HG03342 (cell line): ENCODE data around the gene IKZF4.
"Not testable (repeated sequence)": the region's sequence is repeated elsewhere in the genome, so short reads cannot be mapped to it uniquely, and the experiment has no call there.

Experiments used
- ATAC-seq: cut with Tn5 transposase; IDR thresholded peaks from one replicate; pipeline ENCODE4 v1.9.1; 2021; ENCODE audit warnings: mild to moderate bottlenecking, moderate library complexity; ENCODE audit not compliant: unreplicated experiment

The IKZF4 gene

GRCh38 chr12:56020423-56021184 lies at the start of gene IKZF4:
IKZF4 (plus strand) TSS chr12:56021043; CDS start chr12:56021494, 451 bp downstream.
- ATAC-seq = no peak

- no peak for ATAC-seq
Observed at GRCh38 chr12:55972042-55972441, 48.8 kb upstream of the IKZF4 start.

- no peak for ATAC-seq
Observed at GRCh38 chr12:55972456-55972855, 48.4 kb upstream of the IKZF4 start.

GRCh38 chr12:55972911-55973598 lies 47.8 kb upstream of the IKZF4 start:
- no peak for ATAC-seq

GRCh38 chr12:55973599-55974307 lies 47.1 kb upstream of the IKZF4 start, which contains the start of gene RAB5B:
RAB5B (plus strand) TSS chr12:55974078; CDS start chr12:55986961, 12,883 bp downstream.
- peak; percentile 91 for ATAC-seq

GRCh38 chr12:55974308-55974730 lies 46.5 kb upstream of the IKZF4 start:
- peak; percentile 4 for ATAC-seq

GRCh38 chr12:55978393-55978792 lies 42.5 kb upstream of the IKZF4 start:
- no peak for ATAC-seq

GRCh38 chr12:55979069-55979468 lies 41.8 kb upstream of the IKZF4 start:
- ATAC-seq = no peak

GRCh38 chr12:55981882-55982281 lies 39.0 kb upstream of the IKZF4 start:
- ATAC-seq = not testable (repeated sequence)

- ATAC-seq = peak; percentile 88
Observed at GRCh38 chr12:55982319-55982936, 38.4 kb upstream of the IKZF4 start.

GRCh38 chr12:55983232-55983842 lies 37.5 kb upstream of the IKZF4 start:
- no peak for ATAC-seq

GRCh38 chr12:55984861-55985260 lies 36.0 kb upstream of the IKZF4 start:
- ATAC-seq = no peak

GRCh38 chr12:55985341-55985740 lies 35.5 kb upstream of the IKZF4 start:
- ATAC-seq = no peak

GRCh38 chr12:55985976-55986375 lies 34.9 kb upstream of the IKZF4 start:
- not testable (repeated sequence) for ATAC-seq

GRCh38 chr12:55991110-55991509 lies 29.7 kb upstream of the IKZF4 start:
- no peak for ATAC-seq

- ATAC-seq = no peak
Observed at GRCh38 chr12:55993230-55993853, 27.5 kb upstream of the IKZF4 start.

- ATAC-seq = no peak
Observed at GRCh38 chr12:55995366-55995765, 25.5 kb upstream of the IKZF4 start.

GRCh38 chr12:55996201-55996714 lies 24.6 kb upstream of the IKZF4 start:
- ATAC-seq = no peak

- ATAC-seq = peak; percentile 99
Observed at GRCh38 chr12:55996715-55997534, 23.9 kb upstream of the IKZF4 start, which contains the start of gene SUOX. SUOX (plus strand) TSS chr12:55997276; CDS start chr12:56002222, 4,946 bp downstream.
